ENCODE results near the gene SPIN1.

SPIN1 gene

DNA sequence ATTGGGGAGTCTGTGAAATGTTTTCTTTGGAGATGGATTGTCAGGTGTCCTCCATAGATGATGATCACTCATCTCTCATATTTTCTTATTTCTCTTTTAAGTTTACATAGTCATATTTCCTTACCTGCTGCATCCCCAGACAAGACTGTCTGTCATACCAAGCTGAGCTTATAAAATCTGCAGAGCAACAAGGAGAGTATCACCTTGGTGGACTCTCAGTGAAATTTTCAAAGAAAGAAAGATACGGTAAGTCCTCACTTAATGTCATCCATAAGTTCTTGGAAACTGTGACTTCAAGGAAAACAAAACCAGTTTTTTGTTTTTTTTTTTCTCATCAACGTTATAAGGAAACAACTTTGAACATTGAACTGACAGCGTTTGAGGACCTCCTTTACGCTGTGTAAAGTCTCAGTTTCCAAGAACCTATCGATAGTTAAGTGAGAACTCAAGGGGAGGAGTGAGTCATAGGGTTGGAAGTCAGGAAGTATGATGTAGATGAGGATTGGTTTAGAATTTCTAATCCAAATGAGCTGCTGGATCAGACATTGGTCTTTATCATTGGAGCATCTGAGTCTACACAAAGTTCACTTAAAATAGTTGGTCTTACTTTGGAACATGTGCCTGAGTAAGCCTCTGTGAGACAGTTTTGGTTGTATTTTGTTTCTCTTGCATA is 45.5 kb downstream of the SPIN1 start:
- no peaks in the 10 kb centered on the region for H3K9me3 ChIP-seq (ENCODE audit: control insufficient read depth, insufficient read depth, low read depth, low read length)
- no peak overlapping the region for H3K4me3 ChIP-seq (ENCODE audit: low read depth, low read length)
- no peak overlapping the region for H3K9ac ChIP-seq (ENCODE audit: low read length)
- H3K4me1 ChIP-seq (ENCODE audit: control insufficient read depth, insufficient read depth, low read length) = peaks cover 15% of the 10 kb centered on the region
- no peak overlapping the region for H3K27ac ChIP-seq (ENCODE audit: low read depth, low read length)
- H3K27me3 ChIP-seq (ENCODE audit: control insufficient read depth, insufficient read depth, low read length) = no peaks in the 10 kb centered on the region
- peaks cover 55% of the 10 kb centered on the region for H3K36me3 ChIP-seq (ENCODE audit: control insufficient read depth, insufficient read depth, low read length)

DNA sequence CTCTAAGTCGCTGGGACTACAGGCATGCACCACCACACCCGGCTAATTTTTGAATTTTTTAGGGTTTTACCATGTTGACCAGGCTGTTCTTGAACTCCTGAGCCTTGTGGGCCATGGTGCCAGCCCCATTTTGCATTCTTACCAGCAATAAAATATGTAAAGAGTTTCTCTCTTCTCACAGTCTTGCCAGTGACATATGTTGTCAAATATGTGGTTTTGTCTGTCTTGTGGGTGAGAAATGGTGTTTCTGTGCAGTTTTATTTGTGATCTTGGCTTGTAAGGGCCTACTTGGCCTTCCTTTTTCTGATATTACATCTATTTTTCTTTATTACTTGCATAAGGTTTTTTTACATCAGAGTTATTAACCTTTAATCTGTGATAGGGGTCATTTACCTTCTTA is 47.1 kb downstream of the SPIN1 start:
- Histone ChIP-seq H3K27ac (ENCODE audit: low read depth, low read length) (no peak overlapping the region), H3K27me3 (ENCODE audit: control insufficient read depth, insufficient read depth, low read length) (no peaks in the 10 kb centered on the region), H3K9me3 (ENCODE audit: control insufficient read depth, insufficient read depth, low read depth, low read length) (no peaks in the 10 kb centered on the region), H3K4me3 (ENCODE audit: low read depth, low read length) (no peak overlapping the region), H3K9ac (ENCODE audit: low read length) (no peak overlapping the region), H3K36me3 (ENCODE audit: control insufficient read depth, insufficient read depth, low read length) (peaks cover 42% of the 10 kb centered on the region), H3K4me1 (ENCODE audit: control insufficient read depth, insufficient read depth, low read length) (0 out of 2 replicates have a peak, but pooled peaks cover 3% of the 10 kb centered on the region)

DNA sequence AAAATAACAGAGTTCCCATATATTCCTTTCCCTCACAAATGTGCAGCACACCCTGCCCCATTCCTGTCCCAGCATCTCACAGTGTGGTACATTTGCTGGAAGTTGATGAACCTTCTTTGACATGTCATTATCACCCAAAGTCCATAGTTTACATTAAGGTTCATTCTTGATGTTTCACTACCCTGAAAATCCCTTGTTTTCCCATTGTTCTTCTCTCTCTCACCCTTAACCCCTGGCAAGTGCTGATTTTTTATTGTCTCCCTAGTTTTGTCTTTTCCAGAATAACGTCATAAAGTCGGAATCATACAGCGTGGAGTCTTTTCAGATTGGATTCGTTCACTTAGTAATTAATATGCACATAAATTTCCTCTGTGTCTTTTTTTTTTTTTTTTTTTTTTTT is 48.1 kb downstream of the SPIN1 start:
- Histone ChIP-seq H3K27ac (ENCODE audit: low read depth, low read length) (no peak overlapping the region), H3K36me3 (ENCODE audit: control insufficient read depth, insufficient read depth, low read length) (peaks cover 42% of the 10 kb centered on the region)

DNA sequence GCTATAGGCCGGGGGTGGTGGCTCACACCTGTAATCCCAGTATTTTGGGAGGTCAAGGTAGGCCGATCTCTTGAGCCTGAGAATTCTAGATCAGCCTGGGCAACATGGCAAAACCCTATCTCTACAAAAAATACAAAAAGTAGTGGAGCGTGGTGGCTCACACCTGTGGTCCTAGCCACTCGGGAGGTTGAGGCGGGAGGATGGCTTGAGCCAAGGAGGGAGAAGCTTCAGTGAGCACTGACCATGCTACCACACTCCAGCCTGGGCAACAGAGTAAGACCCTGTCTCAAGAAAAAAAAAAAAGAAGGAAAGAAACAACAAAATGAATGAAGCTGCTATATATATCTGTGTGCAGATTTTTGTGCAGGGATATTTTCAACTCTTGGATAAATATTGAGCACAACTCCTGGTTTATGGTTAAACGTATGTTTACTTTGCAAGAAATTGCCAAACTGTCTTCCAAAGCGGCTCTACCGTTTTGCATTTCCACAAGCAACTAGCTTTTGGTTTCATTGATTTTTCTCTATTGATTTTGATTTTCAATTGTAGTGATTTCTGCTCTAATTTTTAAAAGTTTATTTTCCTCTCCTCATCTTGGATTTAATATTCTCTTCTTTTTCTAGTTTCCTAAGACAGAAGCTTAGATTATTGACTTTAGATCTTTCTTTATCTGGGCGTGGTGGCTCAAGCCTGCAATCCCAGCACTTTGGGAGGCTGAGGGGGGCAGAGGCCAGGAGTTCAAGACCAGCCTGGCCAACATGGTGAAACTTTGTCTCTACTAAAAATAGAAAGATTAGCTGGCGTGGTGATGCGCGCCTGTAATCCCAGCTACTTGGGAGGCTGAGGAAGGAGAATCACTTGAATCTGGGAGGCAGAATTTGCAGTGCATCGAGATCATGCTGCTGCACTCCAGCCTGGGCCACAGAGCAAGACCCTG is 49.2 kb downstream of the SPIN1 start:
- Histone ChIP-seq H3K9me3 (ENCODE audit: control insufficient read depth, insufficient read depth, low read depth, low read length) (no peaks in the 10 kb centered on the region), H3K36me3 (ENCODE audit: control insufficient read depth, insufficient read depth, low read length) (peaks cover 38% of the 10 kb centered on the region), H3K27ac (ENCODE audit: low read depth, low read length) (no peak overlapping the region), H3K9ac (ENCODE audit: low read length) (no peak overlapping the region), H3K4me1 (ENCODE audit: control insufficient read depth, insufficient read depth, low read length) (0 out of 2 replicates have a peak, but pooled peaks cover 3% of the 10 kb centered on the region), H3K27me3 (ENCODE audit: control insufficient read depth, insufficient read depth, low read length) (no peaks in the 10 kb centered on the region), H3K4me3 (ENCODE audit: low read depth, low read length) (no peak overlapping the region)

More for the DNA sequence above, 48.1 kb downstream of the SPIN1 start:
- no peak overlapping the region for H3K9ac ChIP-seq (ENCODE audit: low read length)
- H3K9me3 ChIP-seq (ENCODE audit: control insufficient read depth, insufficient read depth, low read depth, low read length) = no peaks in the 10 kb centered on the region
- H3K4me1 ChIP-seq (ENCODE audit: control insufficient read depth, insufficient read depth, low read length) = 0 out of 2 replicates have a peak, but pooled peaks cover 3% of the 10 kb centered on the region
- H3K4me3 ChIP-seq (ENCODE audit: low read depth, low read length) = no peak overlapping the region
- H3K27me3 ChIP-seq (ENCODE audit: control insufficient read depth, insufficient read depth, low read length) = no peaks in the 10 kb centered on the region

DNA sequence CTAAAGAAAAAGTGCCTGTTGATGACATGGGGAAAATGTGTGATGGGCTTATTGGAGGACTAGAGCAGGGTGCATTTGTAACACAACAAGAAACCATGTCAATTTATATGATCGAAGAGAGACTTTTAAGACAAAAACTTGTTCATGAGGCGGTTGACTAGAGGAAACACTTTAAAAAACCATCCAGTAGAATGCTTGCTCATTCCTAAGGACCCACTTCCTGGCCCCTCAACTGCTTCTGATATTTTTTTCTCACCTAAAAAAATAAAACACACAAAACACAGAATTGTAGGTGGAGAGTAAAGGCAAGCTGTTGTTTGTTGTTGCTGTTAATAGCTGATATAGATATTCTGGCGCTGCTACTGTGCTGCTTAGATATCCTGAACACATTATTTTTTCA is 50.6 kb downstream of the SPIN1 start:
- Histone ChIP-seq H3K4me1 (ENCODE audit: control insufficient read depth, insufficient read depth, low read length) (peaks cover 9% of the 10 kb centered on the region), H3K36me3 (ENCODE audit: control insufficient read depth, insufficient read depth, low read length) (peaks cover 27% of the 10 kb centered on the region), H3K27me3 (ENCODE audit: control insufficient read depth, insufficient read depth, low read length) (no peaks in the 10 kb centered on the region), H3K4me3 (ENCODE audit: low read depth, low read length) (no peak overlapping the region), H3K9ac (ENCODE audit: low read length) (no peak overlapping the region), H3K9me3 (ENCODE audit: control insufficient read depth, insufficient read depth, low read depth, low read length) (no peaks in the 10 kb centered on the region), H3K27ac (ENCODE audit: low read depth, low read length) (no peak overlapping the region)

DNA sequence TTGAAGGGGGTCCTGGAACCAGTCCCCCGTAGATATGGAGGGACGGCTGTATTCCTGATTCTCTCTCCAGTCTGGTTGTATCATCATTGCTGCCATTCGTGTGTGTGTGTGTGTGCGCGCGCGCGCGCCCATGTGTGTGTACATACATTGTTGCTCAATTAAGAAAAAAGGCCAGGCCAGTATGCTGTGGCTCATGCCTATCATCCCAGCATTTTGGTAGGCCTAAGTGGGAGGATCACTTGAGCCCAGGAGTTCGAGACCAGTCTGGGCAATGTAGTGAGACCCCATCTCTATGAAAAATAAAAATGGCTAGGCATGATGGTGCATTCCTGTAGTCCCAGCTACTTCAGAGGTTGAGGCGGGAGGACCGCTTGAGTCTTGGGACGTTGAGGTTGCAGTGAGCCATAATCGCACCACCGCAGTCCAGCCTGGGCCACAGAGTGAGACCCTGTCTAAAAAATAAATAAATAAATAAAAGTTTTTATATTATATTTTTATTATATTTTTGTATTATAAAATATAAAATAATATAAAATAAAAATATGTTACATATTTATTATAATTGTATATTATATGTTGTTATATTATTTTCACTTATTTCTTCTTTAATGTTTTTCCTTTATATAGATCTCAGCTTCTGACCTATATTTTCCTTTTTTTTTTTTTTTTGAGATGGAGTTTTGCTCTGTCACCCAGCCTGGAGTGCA is 53.2 kb downstream of the SPIN1 start:
- no peak overlapping the region for H3K4me3 ChIP-seq (ENCODE audit: low read depth, low read length)
- H3K27me3 ChIP-seq (ENCODE audit: control insufficient read depth, insufficient read depth, low read length) = no peaks in the 10 kb centered on the region
- H3K9me3 ChIP-seq (ENCODE audit: control insufficient read depth, insufficient read depth, low read depth, low read length) = no peaks in the 10 kb centered on the region
- no peak overlapping the region for H3K27ac ChIP-seq (ENCODE audit: low read depth, low read length)
- peaks cover 7% of the 10 kb centered on the region for H3K36me3 ChIP-seq (ENCODE audit: control insufficient read depth, insufficient read depth, low read length)
- peaks cover 12% of the 10 kb centered on the region for H3K4me1 ChIP-seq (ENCODE audit: control insufficient read depth, insufficient read depth, low read length)
- H3K9ac ChIP-seq (ENCODE audit: low read length) = no peak overlapping the region

DNA sequence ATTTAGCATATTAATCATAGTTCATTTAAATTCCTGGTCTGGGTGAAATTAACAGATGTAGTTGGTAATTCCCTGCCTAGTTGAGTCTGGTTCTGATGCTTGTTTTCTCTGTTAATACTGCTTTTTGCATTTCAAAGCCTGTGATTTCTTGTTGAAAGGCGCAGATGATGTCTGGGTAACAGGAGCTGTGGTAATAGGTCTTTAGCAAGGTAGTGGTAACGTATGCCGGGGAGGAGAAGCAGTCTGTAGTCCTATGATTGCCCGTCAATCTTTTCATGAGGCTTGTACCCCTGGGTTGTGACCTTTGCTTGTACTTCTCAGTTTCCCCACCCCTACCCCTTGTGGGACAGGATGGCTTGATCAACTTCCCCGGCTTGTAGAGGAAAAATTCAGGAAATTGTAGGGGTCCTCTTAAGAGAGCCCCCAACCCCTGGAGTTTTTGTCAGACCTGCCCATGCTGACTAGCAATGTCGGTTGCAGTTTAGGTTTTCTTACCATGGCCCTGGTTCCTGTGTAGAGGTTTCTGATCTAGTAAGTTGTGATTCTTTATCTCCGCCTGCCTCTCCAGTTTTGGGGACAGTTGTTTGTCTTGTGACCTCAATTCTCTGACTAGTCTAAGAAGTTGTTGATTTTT is 55.4 kb downstream of the SPIN1 start:
- Histone ChIP-seq H3K36me3 (ENCODE audit: control insufficient read depth, insufficient read depth, low read length) (peaks cover 5% of the 10 kb centered on the region), H3K4me1 (ENCODE audit: control insufficient read depth, insufficient read depth, low read length) (peaks cover 12% of the 10 kb centered on the region), H3K27ac (ENCODE audit: low read depth, low read length) (no peak overlapping the region), H3K9ac (ENCODE audit: low read length) (no peak overlapping the region), H3K4me3 (ENCODE audit: low read depth, low read length) (peak overlapping the region; percentile 41), H3K9me3 (ENCODE audit: control insufficient read depth, insufficient read depth, low read depth, low read length) (no peaks in the 10 kb centered on the region), H3K27me3 (ENCODE audit: control insufficient read depth, insufficient read depth, low read length) (no peaks in the 10 kb centered on the region)

DNA sequence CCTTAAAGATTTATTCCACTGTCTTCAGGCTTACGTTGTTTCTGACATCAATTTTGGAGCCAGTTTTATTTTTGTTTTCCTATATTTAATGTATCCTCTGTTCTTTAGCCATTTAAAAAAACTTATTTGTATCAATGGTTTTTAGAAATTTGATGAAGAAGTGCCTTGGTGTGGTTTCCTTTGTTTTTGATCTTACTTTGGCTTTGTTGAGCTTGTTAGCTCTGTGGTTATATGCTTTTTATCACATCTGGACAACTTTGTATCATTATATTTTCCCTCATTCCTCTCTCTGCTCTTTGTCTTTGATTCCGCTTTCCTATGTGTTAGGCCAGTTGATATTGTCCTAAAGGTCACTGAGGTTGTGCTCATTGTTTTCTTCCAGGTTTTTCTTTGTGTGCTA is 58.5 kb downstream of the SPIN1 start:
- peaks cover 12% of the 10 kb centered on the region for H3K4me1 ChIP-seq (ENCODE audit: control insufficient read depth, insufficient read depth, low read length)
- no peaks in the 10 kb centered on the region for H3K9me3 ChIP-seq (ENCODE audit: control insufficient read depth, insufficient read depth, low read depth, low read length)
- no peaks in the 10 kb centered on the region for H3K27me3 ChIP-seq (ENCODE audit: control insufficient read depth, insufficient read depth, low read length)
- no peak overlapping the region for H3K4me3 ChIP-seq (ENCODE audit: low read depth, low read length)
- no peak overlapping the region for H3K27ac ChIP-seq (ENCODE audit: low read depth, low read length)
- no peak overlapping the region for H3K9ac ChIP-seq (ENCODE audit: low read length)
- H3K36me3 ChIP-seq (ENCODE audit: control insufficient read depth, insufficient read depth, low read length) = peaks cover 29% of the 10 kb centered on the region

DNA sequence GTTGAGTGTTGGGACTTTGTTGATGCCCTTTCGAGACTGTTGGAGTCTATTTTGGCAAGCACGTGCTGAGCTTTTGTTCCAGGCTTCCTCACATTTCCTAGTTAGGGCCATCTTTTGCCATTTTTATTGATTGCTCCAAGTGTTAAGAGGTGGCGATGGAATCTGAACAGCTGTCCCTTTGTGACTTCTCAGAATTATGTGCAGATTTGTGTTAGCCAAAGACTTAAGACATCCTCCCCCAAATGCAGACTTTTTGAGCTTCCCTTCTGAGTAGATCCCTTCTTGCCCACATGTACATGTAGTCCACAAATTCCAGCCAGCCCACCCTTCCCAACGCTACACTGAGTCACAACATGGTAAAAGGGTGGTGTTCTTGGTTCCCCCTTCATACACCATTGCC is 59.2 kb downstream of the SPIN1 start:
- Histone ChIP-seq H3K4me1 (ENCODE audit: control insufficient read depth, insufficient read depth, low read length) (peaks cover 12% of the 10 kb centered on the region), H3K36me3 (ENCODE audit: control insufficient read depth, insufficient read depth, low read length) (peaks cover 35% of the 10 kb centered on the region), H3K9me3 (ENCODE audit: control insufficient read depth, insufficient read depth, low read depth, low read length) (no peaks in the 10 kb centered on the region), H3K27ac (ENCODE audit: low read depth, low read length) (no peak overlapping the region), H3K9ac (ENCODE audit: low read length) (no peak overlapping the region), H3K27me3 (ENCODE audit: control insufficient read depth, insufficient read depth, low read length) (no peaks in the 10 kb centered on the region), H3K4me3 (ENCODE audit: low read depth, low read length) (no peak overlapping the region)

DNA sequence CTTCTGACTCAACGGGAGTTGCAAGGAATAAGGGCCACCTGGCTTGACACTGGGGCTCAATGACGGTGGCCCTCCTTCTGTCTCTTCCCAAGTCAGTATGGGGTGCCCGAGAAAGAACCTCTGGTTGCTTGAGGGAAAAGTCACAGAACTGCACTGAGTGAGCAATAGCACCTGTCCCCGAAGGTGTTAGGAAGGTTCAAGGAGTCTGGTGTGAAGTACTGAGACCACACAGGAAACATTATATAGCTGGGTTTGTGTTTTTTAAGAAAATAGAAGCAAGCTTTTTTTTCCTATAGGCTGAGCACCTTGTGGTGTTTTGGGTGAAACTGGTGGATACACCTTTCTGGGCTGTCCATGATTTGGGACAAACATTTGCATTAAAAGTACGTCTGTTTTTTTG is 62.9 kb downstream of the SPIN1 start:
- no peaks in the 10 kb centered on the region for H3K9me3 ChIP-seq (ENCODE audit: control insufficient read depth, insufficient read depth, low read depth, low read length)
- H3K9ac ChIP-seq (ENCODE audit: low read length) = no peak overlapping the region
- no peak overlapping the region for H3K4me3 ChIP-seq (ENCODE audit: low read depth, low read length)
- peaks cover 53% of the 10 kb centered on the region for H3K36me3 ChIP-seq (ENCODE audit: control insufficient read depth, insufficient read depth, low read length)
- H3K4me1 ChIP-seq (ENCODE audit: control insufficient read depth, insufficient read depth, low read length) = no peaks in the 10 kb centered on the region
- no peaks in the 10 kb centered on the region for H3K27me3 ChIP-seq (ENCODE audit: control insufficient read depth, insufficient read depth, low read length)
- H3K27ac ChIP-seq (ENCODE audit: low read depth, low read length) = no peak overlapping the region

Data from HUES6 (cell line).